ENCODE data around the gene PLK5.

PLK5 gene

GRCh38 chr19:1568320-1569019, 44.6 kb downstream of the PLK5 start, which contains the start of gene MEX3D:
Gene MEX3D, minus strand, starts transcription at chr19:1568325. Its CDS starts 267 bp downstream, at chr19:1568058.
- Histone ChIP-seq H3K27ac (no peak within 1 kb of the TSS), H3K9me3 (ENCODE audit: control insufficient read depth, low read length) (no peaks in the 10 kb centered on the region), H3K36me3 (ENCODE audit: control insufficient read depth, insufficient read depth, low read length) (no peaks in the 10 kb centered on the region), H2AFZ (peak within 1 kb of the TSS; percentile 85), H3K4me3 (ENCODE audit: low read depth, low read length) (peak within 1 kb of the TSS; percentile 62), H3K27me3 (ENCODE audit: control insufficient read depth, insufficient read depth, low read length) (no peaks in the 10 kb centered on the region), H3K9ac (no peak within 1 kb of the TSS), H3K79me2 (no peaks in the 10 kb centered on the region), H3K4me2 (ENCODE audit: low read length) (peak within 1 kb of the TSS; percentile 92), H3K4me1 (no peaks in the 10 kb centered on the region)
- no peak for TF ChIP-seq CTCF (IDR thresholded peaks at IDR 0.05)

- Histone ChIP-seq H2AFZ (no peak overlapping the region), H3K4me2 (ENCODE audit: low read length) (no peak overlapping the region), H3K36me3 (ENCODE audit: control insufficient read depth, insufficient read depth, low read length) (no peaks in the 10 kb centered on the region), H3K9me3 (ENCODE audit: control insufficient read depth, low read length) (no peaks in the 10 kb centered on the region), H3K27ac (no peak overlapping the region), H3K27me3 (ENCODE audit: control insufficient read depth, insufficient read depth, low read length) (no peaks in the 10 kb centered on the region), H3K79me2 (no peaks in the 10 kb centered on the region), H3K4me1 (no peaks in the 10 kb centered on the region), H3K9ac (no peak overlapping the region), H3K4me3 (ENCODE audit: low read depth, low read length) (no peak overlapping the region)
- no peak for TF ChIP-seq CTCF (IDR thresholded peaks at IDR 0.05)
Observed at GRCh38 chr19:1569997-1570396, 46.1 kb downstream of the PLK5 start.

GRCh38 chr19:1570836-1571235, 47.0 kb downstream of the PLK5 start:
- Histone ChIP-seq H3K4me3 (ENCODE audit: low read depth, low read length) (no peak overlapping the region), H3K79me2 (no peaks in the 10 kb centered on the region), H3K9ac (no peak overlapping the region), H3K9me3 (ENCODE audit: control insufficient read depth, low read length) (no peaks in the 10 kb centered on the region), H3K27me3 (ENCODE audit: control insufficient read depth, insufficient read depth, low read length) (no peaks in the 10 kb centered on the region), H3K36me3 (ENCODE audit: control insufficient read depth, insufficient read depth, low read length) (no peaks in the 10 kb centered on the region), H3K4me1 (no peaks in the 10 kb centered on the region), H3K27ac (no peak overlapping the region), H3K4me2 (ENCODE audit: low read length) (no peak overlapping the region), H2AFZ (no peak overlapping the region)
- TF ChIP-seq CTCF (IDR thresholded peaks at IDR 0.05) = no peak

GRCh38 chr19:1571358-1571757, 47.5 kb downstream of the PLK5 start:
- Histone ChIP-seq H3K9me3 (ENCODE audit: control insufficient read depth, low read length) (no peaks in the 10 kb centered on the region), H3K4me1 (no peaks in the 10 kb centered on the region), H3K36me3 (ENCODE audit: control insufficient read depth, insufficient read depth, low read length) (no peaks in the 10 kb centered on the region), H3K4me2 (ENCODE audit: low read length) (no peak overlapping the region), H3K4me3 (ENCODE audit: low read depth, low read length) (no peak overlapping the region), H3K27ac (no peak overlapping the region), H2AFZ (no peak overlapping the region), H3K79me2 (no peaks in the 10 kb centered on the region), H3K9ac (no peak overlapping the region), H3K27me3 (ENCODE audit: control insufficient read depth, insufficient read depth, low read length) (no peaks in the 10 kb centered on the region)
- no peak for TF ChIP-seq CTCF (IDR thresholded peaks at IDR 0.05)

GRCh38 chr19:1572795-1573194, 48.9 kb downstream of the PLK5 start:
- Histone ChIP-seq H2AFZ (no peak overlapping the region), H3K27ac (no peak overlapping the region), H3K27me3 (ENCODE audit: control insufficient read depth, insufficient read depth, low read length) (no peaks in the 10 kb centered on the region), H3K4me2 (ENCODE audit: low read length) (no peak overlapping the region), H3K9me3 (ENCODE audit: control insufficient read depth, low read length) (no peaks in the 10 kb centered on the region), H3K4me1 (no peaks in the 10 kb centered on the region), H3K79me2 (no peaks in the 10 kb centered on the region), H3K36me3 (ENCODE audit: control insufficient read depth, insufficient read depth, low read length) (no peaks in the 10 kb centered on the region), H3K9ac (no peak overlapping the region), H3K4me3 (ENCODE audit: low read depth, low read length) (no peak overlapping the region)
- TF ChIP-seq CTCF (IDR thresholded peaks at IDR 0.05) = no peak
